ENCODE results near the gene TIPRL.

Gene TIPRL

GRCh38 chr1:168224991-168225390 lies 46.2 kb downstream of the TIPRL start:
- no peak overlapping the region for H3K4me3 ChIP-seq (ENCODE audit: low read length)
- no peak for DNase-seq (ENCODE audit: low read depth)
- TF ChIP-seq CTCF (conservative IDR thresholded peaks at IDR 0.05; ENCODE audit: low read depth, low read length): no peak

GRCh38 chr1:168225476-168226190 lies 46.9 kb downstream of the TIPRL start, which contains the start of gene SFT2D2:
TSS of gene SFT2D2 (plus strand) at chr1:168226004. CDS start at chr1:168226080, 76 bp downstream.
- H3K4me3 ChIP-seq (ENCODE audit: low read length): peak within 1 kb of the TSS; percentile 65
- no peak for TF ChIP-seq CTCF (conservative IDR thresholded peaks at IDR 0.05; ENCODE audit: low read depth, low read length)
- DNase-seq (ENCODE audit: low read depth): peak; percentile 53

DNA sequence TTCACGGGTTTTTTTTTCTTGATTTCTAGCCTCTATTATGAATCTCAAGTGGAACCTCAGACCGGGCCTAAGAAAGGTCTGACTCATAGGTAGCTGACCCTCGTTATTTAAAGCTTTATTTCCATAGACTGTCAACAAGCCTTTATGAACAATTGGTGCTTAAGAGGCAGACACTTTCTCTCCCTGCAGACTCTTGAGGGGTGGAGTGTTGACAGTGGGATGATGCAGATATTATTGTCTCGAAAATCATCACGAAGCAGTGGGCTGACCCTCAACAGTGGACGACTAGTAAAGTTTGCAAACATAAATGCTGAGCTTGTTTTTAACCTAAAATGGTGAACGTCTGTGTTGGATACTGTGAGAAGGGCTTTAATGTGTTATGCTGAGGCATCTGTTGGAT lies 48.9 kb downstream of the TIPRL start:
- DNase-seq (ENCODE audit: low read depth): peak; percentile 46
- peak overlapping the region; percentile 16 for H3K4me3 ChIP-seq (ENCODE audit: low read length)

DNA sequence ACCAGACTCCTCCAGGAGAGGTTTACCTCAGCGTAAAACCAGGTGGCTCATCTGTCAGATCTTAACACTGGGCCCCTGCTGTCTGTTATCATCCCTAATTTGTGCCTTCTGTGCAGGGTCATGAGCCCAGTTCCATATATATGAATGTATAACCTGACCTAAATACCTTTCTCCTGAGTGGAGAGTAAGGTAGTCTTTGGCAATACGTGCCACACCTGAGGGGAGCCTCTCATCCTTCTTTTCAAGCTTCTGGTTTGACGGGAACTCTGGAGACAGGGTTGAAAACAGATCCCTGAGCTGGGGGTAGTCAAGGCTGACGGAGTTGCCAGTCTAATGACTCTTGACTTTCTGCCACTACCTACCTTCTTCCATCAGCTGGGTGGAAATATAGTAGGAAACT lies 51.1 kb downstream of the TIPRL start:
- DNase-seq (ENCODE audit: low read depth): no peak
- no peak overlapping the region for H3K4me3 ChIP-seq (ENCODE audit: low read length)

More for the DNA sequence above, 48.9 kb downstream of the TIPRL start:
- TF ChIP-seq CTCF (conservative IDR thresholded peaks at IDR 0.05; ENCODE audit: low read depth, low read length): no peak

GRCh38 chr1:168230709-168231108 lies 51.9 kb downstream of the TIPRL start:
- H3K4me3 ChIP-seq (ENCODE audit: low read length): no peak overlapping the region
- TF ChIP-seq CTCF (conservative IDR thresholded peaks at IDR 0.05; ENCODE audit: low read depth, low read length): no peak
- no peak for DNase-seq (ENCODE audit: low read depth)

More for the DNA sequence above, 51.1 kb downstream of the TIPRL start:
- TF ChIP-seq CTCF (conservative IDR thresholded peaks at IDR 0.05; ENCODE audit: low read depth, low read length): no peak

GRCh38 chr1:168234846-168235547 lies 56.2 kb downstream of the TIPRL start:
- peak; percentile 75 for TF ChIP-seq CTCF (conservative IDR thresholded peaks at IDR 0.05; ENCODE audit: low read depth, low read length)
- no peak overlapping the region for H3K4me3 ChIP-seq (ENCODE audit: low read length)
- DNase-seq (ENCODE audit: low read depth): no peak

- H3K4me3 ChIP-seq (ENCODE audit: low read length): no peak overlapping the region
- DNase-seq (ENCODE audit: low read depth): no peak
- TF ChIP-seq CTCF (conservative IDR thresholded peaks at IDR 0.05; ENCODE audit: low read depth, low read length): no peak
Observed at GRCh38 chr1:168235548-168235885, 56.8 kb downstream of the TIPRL start.

All from retinal pigment epithelial cell (primary cell).